CD4-positive, alpha-beta T cell treated with Interleukin-12 subunit alpha and Interleukin-12 subunit beta, for 1 hour (primary cell): ENCODE measurements around the gene GATAD1.

Source experiments
- DNase-seq: peaks from one replicate; pipeline ENCODE4 v3.0.0-alpha.2; 2020

GATAD1 gene

GRCh38 chr7:92485267-92485892 is 38.1 kb downstream of the GATAD1 start:
- DNase-seq = no peak

GRCh38 chr7:92485974-92486373 is 38.7 kb downstream of the GATAD1 start:
- DNase-seq = no peak

- DNase-seq = no peak
These were observed 40.5 kb downstream of the GATAD1 start for GRCh38 chr7:92487804-92488203.

GRCh38 chr7:92489634-92490033 is 42.4 kb downstream of the GATAD1 start:
- no peak for DNase-seq

- DNase-seq = no peak
These were observed 49.6 kb downstream of the GATAD1 start for GRCh38 chr7:92496876-92497275.

- no peak for DNase-seq
These were observed 51.3 kb downstream of the GATAD1 start for GRCh38 chr7:92498557-92498956.

GRCh38 chr7:92503767-92504166 is 56.5 kb downstream of the GATAD1 start:
- DNase-seq = no peak

- DNase-seq = no peak
These were observed 57.3 kb downstream of the GATAD1 start for GRCh38 chr7:92504563-92504962.

GRCh38 chr7:92506363-92506762 is 59.1 kb downstream of the GATAD1 start:
- no peak for DNase-seq

- no peak for DNase-seq
These were observed 61.7 kb downstream of the GATAD1 start for GRCh38 chr7:92508946-92509345.
